IPS DF 4.7 (cell line): ENCODE measurements around the gene BEST1.
"Not testable (repeated sequence)": the region's sequence is repeated elsewhere in the genome, so short reads cannot be mapped to it uniquely, and the experiment has no call there.

Experiments
- DNase-seq: peaks from one replicate; pipeline ENCODE4 v3.0.0-alpha.2; 2013; ENCODE audit warnings: low spot score; ENCODE audit errors: extremely low read depth

BEST1 gene

GRCh38 chr11:61963282-61964057 lies 13.3 kb downstream of the BEST1 start:
- no peak for DNase-seq

DNA sequence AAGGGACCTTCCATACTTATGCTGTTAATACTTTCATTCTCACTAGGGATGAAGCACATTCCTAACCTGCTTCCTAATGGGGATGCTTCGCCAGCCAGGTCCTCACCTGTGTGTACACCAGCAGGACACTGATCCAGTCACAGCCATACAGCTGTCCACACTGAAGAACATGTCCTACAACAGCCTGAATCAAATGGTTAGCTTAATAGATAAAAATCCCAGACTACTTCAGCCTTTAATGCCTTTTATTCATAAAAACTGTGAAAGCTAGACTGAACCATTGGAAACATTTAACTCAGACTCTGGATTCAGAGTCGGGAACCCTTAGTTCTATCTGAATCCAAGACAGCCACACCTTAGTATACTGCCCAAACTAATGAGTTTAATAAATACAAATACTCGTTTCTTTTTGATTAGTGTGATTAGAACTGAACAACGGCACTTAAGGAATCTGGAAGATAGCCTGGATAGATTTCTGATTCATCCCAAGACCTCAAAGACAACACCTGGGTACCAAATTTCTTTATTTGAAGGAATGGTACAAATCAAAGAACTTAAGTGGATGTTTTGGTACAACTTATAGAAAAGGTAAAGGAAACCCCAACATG lies 14.0 kb downstream of the BEST1 start:
- no peak for DNase-seq

DNA sequence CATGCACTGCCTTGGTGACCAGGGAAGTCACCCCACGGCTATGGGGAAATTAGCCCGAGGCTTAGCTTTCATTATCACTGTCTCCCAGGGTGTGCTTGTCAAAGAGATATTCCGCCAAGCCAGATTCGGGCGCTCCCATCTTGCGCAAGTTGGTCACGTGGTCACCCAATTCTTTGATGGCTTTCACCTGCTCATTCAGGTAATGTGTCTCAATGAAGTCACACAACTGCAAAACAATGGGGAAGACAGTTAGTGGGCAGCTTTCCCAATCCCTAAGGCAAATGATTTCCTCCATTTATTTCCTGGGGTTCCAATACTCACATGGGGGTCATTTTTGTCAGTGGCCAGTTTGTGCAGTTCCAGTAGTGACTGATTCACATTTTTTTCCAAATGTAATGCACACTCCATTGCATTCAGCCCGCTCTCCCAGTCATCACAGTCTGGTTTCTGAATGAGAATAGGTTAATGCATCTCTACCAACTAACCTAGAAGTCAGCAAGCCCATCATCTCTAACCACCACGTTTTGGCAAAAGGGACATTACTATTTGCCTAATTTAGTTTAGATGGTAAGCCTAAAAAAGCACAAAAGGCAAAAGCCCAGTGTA lies 14.6 kb downstream of the BEST1 start:
- not testable (repeated sequence) for DNase-seq

DNA sequence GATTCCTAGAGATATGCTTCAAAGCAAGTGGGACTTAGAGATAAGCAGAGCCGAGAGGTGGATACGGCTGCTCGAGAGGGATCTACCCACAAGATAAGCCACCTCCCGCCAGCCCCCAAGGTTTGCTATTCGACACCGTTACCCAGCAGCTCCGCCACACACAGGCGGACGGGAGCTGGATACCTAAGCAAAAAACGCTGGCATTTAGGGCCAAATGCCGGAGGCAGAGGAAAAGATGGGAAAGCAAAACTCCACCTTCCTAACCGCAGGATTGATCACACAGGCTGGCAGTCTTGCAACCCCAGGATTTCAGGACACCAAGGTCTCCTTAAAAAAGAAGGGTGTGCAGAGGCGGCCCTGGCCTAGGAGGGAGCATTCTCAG lies 16.6 kb downstream of the BEST1 start:
- no peak for DNase-seq

DNA sequence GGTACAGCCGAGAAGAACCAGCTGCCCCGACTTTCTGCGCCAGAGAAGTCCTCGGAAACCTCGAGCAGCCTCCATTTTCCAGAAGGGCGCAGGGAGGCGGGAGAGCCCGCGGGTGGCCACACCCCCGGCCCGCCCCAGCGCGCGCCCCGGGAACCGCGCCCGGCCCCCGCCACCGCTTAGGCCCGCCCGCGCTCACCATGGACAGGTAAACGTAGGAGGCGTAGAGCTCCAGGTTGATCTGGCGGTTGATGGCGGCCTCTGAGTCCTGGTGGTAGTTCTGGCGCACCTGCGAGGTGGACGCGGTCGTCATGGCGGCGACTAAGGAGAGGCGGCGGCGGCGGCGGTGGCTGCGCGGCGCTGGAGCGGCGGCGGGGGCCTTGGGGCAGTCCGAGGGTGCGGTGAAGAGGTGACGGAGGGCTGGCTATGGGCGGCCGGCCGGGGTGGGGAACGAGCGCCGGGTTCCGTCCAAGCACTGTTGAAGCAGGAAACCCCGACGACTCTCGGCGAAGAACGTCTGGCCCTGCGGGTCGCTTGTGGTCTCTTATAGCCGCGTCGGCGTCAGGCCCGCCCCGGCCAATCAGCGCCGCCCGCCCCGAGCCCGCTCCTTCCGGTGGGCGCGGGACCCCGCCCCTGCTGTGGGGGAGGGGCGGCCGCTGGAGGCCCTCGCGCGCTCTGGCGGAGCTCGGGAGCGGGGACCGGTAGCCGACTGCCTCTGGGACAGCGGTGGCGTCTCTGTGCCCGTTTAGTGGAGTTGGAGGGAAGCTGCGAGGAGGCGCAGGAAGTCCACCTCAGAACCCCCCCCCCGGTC lies 17.2 kb downstream of the BEST1 start, which contains the start of gene FTH1:
Gene FTH1, minus strand, starts transcription at position 519 of the 808 bp plus-strand sequence. Its CDS starts 209 bp downstream, at position 310.
- DNase-seq = no peak

DNA sequence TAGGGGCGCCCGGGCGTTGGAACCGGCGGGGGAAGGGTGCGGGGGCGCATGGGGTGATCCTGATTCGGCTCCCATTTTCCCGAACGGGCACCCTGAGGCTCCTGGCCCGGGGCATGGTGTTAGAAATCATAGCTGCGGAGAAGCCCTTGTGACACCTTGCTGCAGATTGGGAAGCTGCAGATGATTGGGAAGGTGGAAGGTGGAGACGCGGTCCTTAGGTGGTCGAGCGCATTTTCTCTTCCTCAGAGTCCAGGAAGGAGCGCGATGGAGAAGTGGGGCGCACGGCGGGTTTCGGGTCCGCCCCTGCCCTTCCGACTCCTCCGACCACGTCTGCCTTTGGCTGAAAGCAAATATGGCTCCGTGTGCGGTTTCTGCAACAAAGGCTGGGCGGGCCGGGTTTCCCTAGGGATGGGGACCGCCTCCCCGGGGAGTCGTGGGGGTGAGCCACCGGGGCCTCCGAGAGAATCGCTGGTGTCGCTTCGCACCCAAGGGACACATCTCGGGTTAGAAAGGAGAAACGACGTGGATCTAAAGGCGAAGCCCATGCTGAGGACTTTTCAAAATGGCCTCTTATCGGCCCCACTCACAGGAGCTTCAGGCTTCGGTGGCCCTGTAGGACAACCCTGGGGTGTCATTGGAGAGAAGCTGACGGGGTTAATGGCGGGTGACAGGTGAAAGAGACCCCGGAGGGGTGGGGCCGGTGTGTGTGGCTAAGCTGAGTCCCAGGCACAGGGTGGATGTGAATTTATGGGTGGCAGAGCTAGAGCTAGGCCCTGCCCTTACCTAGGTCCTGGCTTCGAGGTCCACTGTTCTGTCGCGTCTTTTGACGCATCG lies 18.0 kb downstream of the BEST1 start:
- no peak for DNase-seq

DNA sequence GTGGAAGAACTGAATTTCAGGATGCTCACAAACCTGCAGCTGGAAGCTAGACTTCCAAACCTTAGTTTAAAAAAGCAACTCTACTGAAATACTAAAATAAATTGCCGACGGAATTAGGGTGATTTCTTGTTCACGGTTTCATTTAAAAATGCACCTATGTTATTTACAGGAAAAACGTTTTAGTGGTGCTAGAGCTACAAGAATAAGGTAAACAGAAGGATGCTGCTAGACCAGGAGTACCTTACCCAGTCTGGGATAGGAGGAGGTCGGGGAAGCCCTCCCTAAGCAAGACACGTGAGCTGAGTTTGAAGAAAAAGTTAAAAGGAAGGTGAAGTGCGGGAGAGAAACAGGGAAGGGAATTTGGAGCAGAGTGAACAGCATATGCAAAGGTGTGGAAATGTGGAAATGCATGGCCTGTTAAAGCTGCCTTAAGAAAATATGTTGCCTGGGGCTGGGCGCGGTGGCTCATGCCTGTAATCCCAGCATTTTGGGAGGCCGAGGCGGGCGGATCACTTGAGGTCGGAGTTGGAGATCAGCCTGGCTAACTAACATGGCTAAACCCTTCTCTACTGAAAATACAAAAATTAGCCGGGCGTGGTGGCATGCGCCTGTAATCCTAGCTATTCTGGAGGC lies 18.7 kb downstream of the BEST1 start:
- DNase-seq = no peak

DNA sequence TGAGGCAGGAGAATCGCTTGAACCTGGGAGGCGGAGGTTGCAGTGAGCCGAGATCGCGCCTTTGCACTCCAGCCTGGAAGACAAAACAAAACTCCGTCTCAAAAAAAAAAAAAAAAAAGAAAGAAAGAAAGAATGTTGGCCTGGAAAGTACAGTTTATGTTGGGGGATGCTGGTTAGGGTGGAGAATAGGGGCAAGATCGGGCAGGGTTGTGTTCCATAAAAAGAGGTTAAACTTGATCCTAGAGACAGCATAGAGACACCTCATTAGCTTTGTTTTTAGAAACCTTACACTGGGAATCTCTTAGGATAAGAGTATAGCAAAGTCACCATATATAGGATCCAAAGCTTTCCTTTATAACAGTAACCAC lies 19.2 kb downstream of the BEST1 start:
- no peak for DNase-seq

GRCh38 chr11:61969838-61970662 lies 19.9 kb downstream of the BEST1 start:
- DNase-seq = no peak

DNA sequence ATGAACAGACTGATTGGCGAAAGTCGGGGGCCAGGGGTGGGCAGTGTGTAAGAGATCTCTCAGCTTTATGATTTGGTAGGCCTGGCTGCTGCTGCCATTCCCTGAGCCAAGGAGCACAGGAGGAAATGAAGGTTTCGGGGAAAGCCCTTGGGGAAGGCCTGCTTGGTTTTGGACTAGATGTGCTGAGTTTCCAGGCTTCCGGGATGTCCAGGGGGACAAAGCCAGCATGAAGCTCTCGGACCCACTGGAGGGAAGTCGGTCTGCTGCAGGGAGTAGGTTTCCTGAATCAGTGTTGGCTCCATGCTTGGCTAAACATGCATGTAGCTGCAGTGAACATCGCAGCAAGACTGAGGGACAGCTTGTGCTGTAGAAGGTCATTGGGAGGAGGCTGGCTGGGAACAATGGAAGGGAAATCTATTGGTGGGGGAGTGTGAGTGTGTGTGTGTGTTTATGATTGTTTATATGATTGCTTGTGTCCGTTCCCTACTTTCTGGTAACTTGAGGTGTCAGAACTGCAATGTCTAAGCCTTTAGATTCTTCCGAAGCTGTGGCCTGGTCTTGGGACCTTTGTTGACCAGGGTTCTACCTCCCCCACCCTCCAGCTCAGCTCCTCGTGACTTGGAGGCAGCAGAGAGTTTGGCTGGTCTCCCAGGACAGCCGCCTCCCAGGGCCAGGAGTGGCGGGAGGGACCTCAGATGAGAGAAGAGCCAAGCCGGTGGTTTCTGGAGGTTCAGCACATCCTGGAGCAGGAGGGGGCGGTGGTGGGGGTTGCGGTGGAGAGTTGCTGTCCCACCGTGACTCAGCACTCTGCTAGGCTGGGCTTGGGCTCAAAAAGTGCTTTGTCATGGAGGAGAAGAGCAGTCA lies 21.3 kb downstream of the BEST1 start:
- DNase-seq = peak; percentile 89

- DNase-seq = no peak
Observed at GRCh38 chr11:61972112-61972671, 22.0 kb downstream of the BEST1 start.

- DNase-seq = no peak
Observed at GRCh38 chr11:61972672-61973475, 22.7 kb downstream of the BEST1 start.

GRCh38 chr11:61973476-61974162 lies 23.5 kb downstream of the BEST1 start:
- DNase-seq = no peak

- no peak for DNase-seq
Observed at GRCh38 chr11:61974766-61975631, 24.8 kb downstream of the BEST1 start.

- DNase-seq = no peak
Observed at GRCh38 chr11:61975638-61976419, 25.7 kb downstream of the BEST1 start.
